Measurements from ENCODE around the gene GNAZ. TPM values are rescaled to one million over a fixed set of nuclear protein-coding genes. Genes with fewer than 3 reads are reported as not detected.

GNAZ gene
- polyA plus RNA-seq, 1 donor from 2014 or later = 52.0 TPM

DNA sequence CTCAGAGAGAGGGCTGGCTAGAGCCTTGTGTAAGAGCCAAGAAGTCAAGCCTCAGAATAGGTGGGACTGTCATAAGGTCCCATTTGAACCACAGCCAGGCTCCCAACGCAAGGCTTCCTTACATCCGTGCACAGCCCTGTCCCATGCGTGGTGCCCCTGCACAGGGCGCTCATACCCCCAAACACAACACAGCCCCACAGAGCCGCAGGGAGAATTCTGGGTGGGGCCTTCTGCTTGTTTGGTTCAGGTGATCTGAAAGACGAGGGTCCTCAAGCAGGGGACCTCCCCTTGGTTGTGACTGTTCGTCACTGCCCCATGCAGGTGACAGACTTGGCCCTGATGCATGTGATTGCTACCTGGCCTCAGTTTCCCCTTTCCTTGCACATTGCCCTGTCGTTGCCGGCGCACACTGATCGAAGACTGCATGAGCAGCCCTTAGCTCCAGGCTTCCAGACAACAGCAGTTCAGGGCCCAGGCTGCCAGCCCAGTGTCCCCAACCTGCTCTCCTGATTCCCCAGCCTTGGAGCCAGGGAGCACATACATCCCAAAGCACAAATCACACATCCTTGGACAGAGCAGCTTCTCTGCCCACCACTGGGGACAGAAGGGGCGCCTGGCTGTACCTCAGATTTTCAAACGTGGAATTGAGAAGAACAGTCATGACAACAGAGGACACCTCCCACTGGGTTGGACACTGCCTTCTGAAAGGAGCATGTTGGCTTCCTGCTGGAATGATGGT is 22.1 kb downstream of the GNAZ start:
- no peak overlapping the region for H2AFZ ChIP-seq (ENCODE audit: low read depth, low read length)
- H3K27ac ChIP-seq (ENCODE audit: low read length) = no peak overlapping the region
- no peak overlapping the region for H3K4me2 ChIP-seq (ENCODE audit: low read length)
- H3K4me3 ChIP-seq (ENCODE audit: low read length) = no peak overlapping the region
- no peaks in the 10 kb centered on the region for H3K27me3 ChIP-seq (ENCODE audit: insufficient read depth, low read depth, low read length)
- TF ChIP-seq, protein P1, sequence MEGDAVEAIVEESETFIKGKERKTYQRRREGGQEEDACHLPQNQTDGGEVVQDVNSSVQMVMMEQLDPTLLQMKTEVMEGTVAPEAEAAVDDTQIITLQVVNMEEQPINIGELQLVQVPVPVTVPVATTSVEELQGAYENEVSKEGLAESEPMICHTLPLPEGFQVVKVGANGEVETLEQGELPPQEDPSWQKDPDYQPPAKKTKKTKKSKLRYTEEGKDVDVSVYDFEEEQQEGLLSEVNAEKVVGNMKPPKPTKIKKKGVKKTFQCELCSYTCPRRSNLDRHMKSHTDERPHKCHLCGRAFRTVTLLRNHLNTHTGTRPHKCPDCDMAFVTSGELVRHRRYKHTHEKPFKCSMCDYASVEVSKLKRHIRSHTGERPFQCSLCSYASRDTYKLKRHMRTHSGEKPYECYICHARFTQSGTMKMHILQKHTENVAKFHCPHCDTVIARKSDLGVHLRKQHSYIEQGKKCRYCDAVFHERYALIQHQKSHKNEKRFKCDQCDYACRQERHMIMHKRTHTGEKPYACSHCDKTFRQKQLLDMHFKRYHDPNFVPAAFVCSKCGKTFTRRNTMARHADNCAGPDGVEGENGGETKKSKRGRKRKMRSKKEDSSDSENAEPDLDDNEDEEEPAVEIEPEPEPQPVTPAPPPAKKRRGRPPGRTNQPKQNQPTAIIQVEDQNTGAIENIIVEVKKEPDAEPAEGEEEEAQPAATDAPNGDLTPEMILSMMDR (IDR thresholded peaks at IDR 0.05; ENCODE audit: poor library complexity, severe bottlenecking) = no peak
- TF ChIP-seq TAF1 (IDR thresholded peaks at IDR 0.05; ENCODE audit: low read depth) (no peak), SMC3 (conservative IDR thresholded peaks at IDR 0.05; ENCODE audit: poor library complexity) (no peak), MXI1 (conservative IDR thresholded peaks at IDR 0.05; ENCODE audit: poor library complexity, severe bottlenecking) (no peak), EP300 (conservative IDR thresholded peaks at IDR 0.05; ENCODE audit: poor library complexity, severe bottlenecking) (no peak), POLR2AphosphoS5 (IDR thresholded peaks at IDR 0.05) (no peak), RAD21 (conservative IDR thresholded peaks at IDR 0.05) (no peak), EZH2 (IDR thresholded peaks at IDR 0.05; ENCODE audit: borderline replicate concordance, insufficient read depth, low read length, poor library complexity, severe bottlenecking) (no peak)
- TF ChIP-seq, protein P2, sequence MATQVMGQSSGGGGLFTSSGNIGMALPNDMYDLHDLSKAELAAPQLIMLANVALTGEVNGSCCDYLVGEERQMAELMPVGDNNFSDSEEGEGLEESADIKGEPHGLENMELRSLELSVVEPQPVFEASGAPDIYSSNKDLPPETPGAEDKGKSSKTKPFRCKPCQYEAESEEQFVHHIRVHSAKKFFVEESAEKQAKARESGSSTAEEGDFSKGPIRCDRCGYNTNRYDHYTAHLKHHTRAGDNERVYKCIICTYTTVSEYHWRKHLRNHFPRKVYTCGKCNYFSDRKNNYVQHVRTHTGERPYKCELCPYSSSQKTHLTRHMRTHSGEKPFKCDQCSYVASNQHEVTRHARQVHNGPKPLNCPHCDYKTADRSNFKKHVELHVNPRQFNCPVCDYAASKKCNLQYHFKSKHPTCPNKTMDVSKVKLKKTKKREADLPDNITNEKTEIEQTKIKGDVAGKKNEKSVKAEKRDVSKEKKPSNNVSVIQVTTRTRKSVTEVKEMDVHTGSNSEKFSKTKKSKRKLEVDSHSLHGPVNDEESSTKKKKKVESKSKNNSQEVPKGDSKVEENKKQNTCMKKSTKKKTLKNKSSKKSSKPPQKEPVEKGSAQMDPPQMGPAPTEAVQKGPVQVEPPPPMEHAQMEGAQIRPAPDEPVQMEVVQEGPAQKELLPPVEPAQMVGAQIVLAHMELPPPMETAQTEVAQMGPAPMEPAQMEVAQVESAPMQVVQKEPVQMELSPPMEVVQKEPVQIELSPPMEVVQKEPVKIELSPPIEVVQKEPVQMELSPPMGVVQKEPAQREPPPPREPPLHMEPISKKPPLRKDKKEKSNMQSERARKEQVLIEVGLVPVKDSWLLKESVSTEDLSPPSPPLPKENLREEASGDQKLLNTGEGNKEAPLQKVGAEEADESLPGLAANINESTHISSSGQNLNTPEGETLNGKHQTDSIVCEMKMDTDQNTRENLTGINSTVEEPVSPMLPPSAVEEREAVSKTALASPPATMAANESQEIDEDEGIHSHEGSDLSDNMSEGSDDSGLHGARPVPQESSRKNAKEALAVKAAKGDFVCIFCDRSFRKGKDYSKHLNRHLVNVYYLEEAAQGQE (IDR thresholded peaks at IDR 0.05; ENCODE audit: borderline replicate concordance) = no peak
- H3K36me3 ChIP-seq (ENCODE audit: insufficient read depth, low read length) = no peaks in the 10 kb centered on the region
- no peak overlapping the region for H3K9ac ChIP-seq (ENCODE audit: low read length)
- no peaks in the 10 kb centered on the region for H4K20me1 ChIP-seq (ENCODE audit: insufficient read depth)
- H3K9me2 ChIP-seq (ENCODE audit: insufficient read depth, low read length) = no peaks in the 10 kb centered on the region
- H3K79me2 ChIP-seq (replicated peaks; ENCODE audit: insufficient read depth, low read length) = peaks cover 10% of the 10 kb centered on the region
- no peaks in the 10 kb centered on the region for H3F3A ChIP-seq (ENCODE audit: insufficient read depth, low read length, poor library complexity, severe bottlenecking)
- no peaks in the 10 kb centered on the region for H3K9me3 ChIP-seq (ENCODE audit: low read length)

DNA sequence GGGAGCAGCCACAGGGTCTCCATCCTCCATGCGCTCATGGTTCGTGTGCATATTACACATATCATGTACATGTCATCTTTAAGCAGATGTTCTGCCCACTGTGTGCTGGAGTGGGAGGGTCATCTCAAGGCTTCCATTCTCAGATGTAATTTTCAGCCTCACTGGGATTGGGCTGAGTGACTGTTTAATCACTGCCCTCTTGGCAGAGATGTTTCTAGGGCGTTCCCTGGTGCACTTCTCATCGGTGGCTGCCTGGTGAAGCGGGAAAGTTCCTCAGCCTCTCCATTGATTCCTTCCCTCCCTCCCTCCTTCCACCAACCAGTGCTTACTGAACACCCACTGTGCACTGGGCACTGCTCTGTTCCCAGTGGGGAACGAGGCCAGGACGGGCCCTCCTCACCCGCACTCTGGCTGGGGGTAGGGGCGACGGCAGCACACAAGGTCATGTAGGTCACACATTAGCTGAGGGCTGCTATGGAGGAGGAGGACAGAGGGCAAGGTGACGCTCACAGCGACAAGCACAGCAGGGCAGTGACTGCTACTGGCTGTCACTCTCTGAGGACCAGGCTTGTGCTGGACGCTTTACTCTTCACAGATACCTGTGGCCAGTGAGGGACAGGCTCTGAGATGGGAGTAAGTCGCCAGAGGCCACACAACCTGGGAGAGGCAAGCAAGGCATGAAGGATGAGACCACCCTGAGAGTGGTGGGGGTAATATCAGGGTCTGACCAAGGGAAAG is 22.9 kb downstream of the GNAZ start:
- no peak overlapping the region for H3K4me3 ChIP-seq (ENCODE audit: low read length)
- H2AFZ ChIP-seq (ENCODE audit: low read depth, low read length) = no peak overlapping the region
- no peaks in the 10 kb centered on the region for H3K9me3 ChIP-seq (ENCODE audit: low read length)
- H3K27me3 ChIP-seq (ENCODE audit: insufficient read depth, low read depth, low read length) = no peaks in the 10 kb centered on the region
- no peak overlapping the region for H3K9ac ChIP-seq (ENCODE audit: low read length)
- no peaks in the 10 kb centered on the region for H3F3A ChIP-seq (ENCODE audit: insufficient read depth, low read length, poor library complexity, severe bottlenecking)
- no peaks in the 10 kb centered on the region for H3K9me2 ChIP-seq (ENCODE audit: insufficient read depth, low read length)
- no peak for TF ChIP-seq MXI1 (conservative IDR thresholded peaks at IDR 0.05; ENCODE audit: poor library complexity, severe bottlenecking)
- TF ChIP-seq, protein P2 (IDR thresholded peaks at IDR 0.05; ENCODE audit: borderline replicate concordance) = no peak
- no peak for TF ChIP-seq POLR2AphosphoS5 (IDR thresholded peaks at IDR 0.05)
- TF ChIP-seq SMC3 (conservative IDR thresholded peaks at IDR 0.05; ENCODE audit: poor library complexity) = no peak
- no peak for TF ChIP-seq TAF1 (IDR thresholded peaks at IDR 0.05; ENCODE audit: low read depth)
- no peak for TF ChIP-seq EZH2 (IDR thresholded peaks at IDR 0.05; ENCODE audit: borderline replicate concordance, insufficient read depth, low read length, poor library complexity, severe bottlenecking)
- TF ChIP-seq RAD21 (conservative IDR thresholded peaks at IDR 0.05) = no peak
- TF ChIP-seq, protein P1 (IDR thresholded peaks at IDR 0.05; ENCODE audit: poor library complexity, severe bottlenecking) = no peak
- TF ChIP-seq EP300 (conservative IDR thresholded peaks at IDR 0.05; ENCODE audit: poor library complexity, severe bottlenecking) = no peak
- H3K36me3 ChIP-seq (ENCODE audit: insufficient read depth, low read length) = no peaks in the 10 kb centered on the region
- H3K79me2 ChIP-seq (replicated peaks; ENCODE audit: insufficient read depth, low read length) = peaks cover 12% of the 10 kb centered on the region
- H3K27ac ChIP-seq (ENCODE audit: low read length) = no peak overlapping the region
- no peaks in the 10 kb centered on the region for H4K20me1 ChIP-seq (ENCODE audit: insufficient read depth)
- no peak overlapping the region for H3K4me2 ChIP-seq (ENCODE audit: low read length)
